NCI-H2227 (cell line): ENCODE data around the gene TFAM.
"Not testable (repeated sequence)": the region's sequence is repeated elsewhere in the genome, so short reads cannot be mapped to it uniquely, and the experiment has no call there.

Experiments used
- DNase-seq: peaks from one replicate; lab custom pipeline; 2025; ENCODE audit not compliant: unreplicated experiment; lab: John Stamatoyannopoulos, UW

TFAM gene

GRCh38 chr10:58372607-58373441, 12.4 kb upstream of the TFAM start:
- DNase-seq: no peak

GRCh38 chr10:58373442-58373827, 11.8 kb upstream of the TFAM start:
- no peak for DNase-seq

- no peak for DNase-seq
Observed at GRCh38 chr10:58382489-58382995, 2.7 kb upstream of the TFAM start.

- no peak for DNase-seq
Observed at GRCh38 chr10:58384095-58384494, 1.1 kb upstream of the TFAM start.

GRCh38 chr10:58384544-58384998, 639 bp upstream of the TFAM start:
- peak; percentile 31 for DNase-seq

GRCh38 chr10:58385784-58386112, 538 bp downstream of the TFAM start:
- peak; percentile 51 for DNase-seq

GRCh38 chr10:58389024-58389423, 3.8 kb downstream of the TFAM start:
- no peak for DNase-seq

GRCh38 chr10:58393317-58393716, 8.1 kb downstream of the TFAM start:
- no peak for DNase-seq

- DNase-seq: no peak
Observed at GRCh38 chr10:58394471-58394870, 9.3 kb downstream of the TFAM start.

GRCh38 chr10:58396057-58396456, 10.8 kb downstream of the TFAM start:
- no peak for DNase-seq

- no peak for DNase-seq
Observed at GRCh38 chr10:58397830-58398229, 12.6 kb downstream of the TFAM start.

GRCh38 chr10:58399410-58399809, 14.2 kb downstream of the TFAM start:
- DNase-seq: no peak

GRCh38 chr10:58400609-58401008, 15.4 kb downstream of the TFAM start:
- no peak for DNase-seq

GRCh38 chr10:58404001-58404400, 18.8 kb downstream of the TFAM start:
- no peak for DNase-seq

GRCh38 chr10:58409956-58410610, 24.9 kb downstream of the TFAM start:
- no peak for DNase-seq

- DNase-seq: peak; percentile 34
Observed at GRCh38 chr10:58412502-58412961, 27.3 kb downstream of the TFAM start.

GRCh38 chr10:58414270-58415041, 29.2 kb downstream of the TFAM start:
- DNase-seq: peak; percentile 41

- no peak for DNase-seq
Observed at GRCh38 chr10:58415757-58416156, 30.5 kb downstream of the TFAM start.

- not testable (repeated sequence) for DNase-seq
Observed at GRCh38 chr10:58417902-58418301, 32.7 kb downstream of the TFAM start.

- DNase-seq: no peak
Observed at GRCh38 chr10:58424176-58424575, 39.0 kb downstream of the TFAM start.

- not testable (repeated sequence) for DNase-seq
Observed at GRCh38 chr10:58428436-58428835, 43.2 kb downstream of the TFAM start.
